Suppressor macrophage treated with lipopolysaccharide for 1 hour (primary cell): ENCODE results near the gene MAML3.

Experiments
- DNase-seq, 3 donors: peaks; one replicate each; pipeline ENCODE4 v3.0.0-alpha.2; 2020 to 2022

Gene MAML3

DNA sequence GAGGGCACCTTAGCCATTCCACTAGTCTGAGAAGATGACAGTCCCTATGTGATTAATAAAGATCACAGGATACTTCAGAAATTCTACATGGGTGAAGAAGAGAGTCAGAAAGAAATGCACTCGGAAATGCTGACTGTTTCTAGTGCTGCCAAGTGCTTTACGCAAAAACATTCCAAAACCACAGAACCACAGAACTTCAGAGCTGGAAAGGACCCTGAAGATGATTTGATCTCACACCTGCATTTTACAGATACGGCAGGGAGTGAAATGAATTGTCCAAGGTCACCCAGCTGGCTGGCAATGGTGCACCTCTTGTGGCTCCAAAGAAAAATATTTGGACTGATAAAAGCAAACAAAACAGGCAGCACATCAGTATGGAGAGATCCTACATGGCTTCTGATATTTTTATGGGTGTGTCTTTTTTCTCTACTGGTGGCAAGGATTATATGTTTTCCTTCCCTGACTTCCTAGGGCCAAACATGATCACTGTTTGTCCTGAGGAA lies 115.9 kb downstream of the MAML3 start:
- DNase-seq = no peak

DNA sequence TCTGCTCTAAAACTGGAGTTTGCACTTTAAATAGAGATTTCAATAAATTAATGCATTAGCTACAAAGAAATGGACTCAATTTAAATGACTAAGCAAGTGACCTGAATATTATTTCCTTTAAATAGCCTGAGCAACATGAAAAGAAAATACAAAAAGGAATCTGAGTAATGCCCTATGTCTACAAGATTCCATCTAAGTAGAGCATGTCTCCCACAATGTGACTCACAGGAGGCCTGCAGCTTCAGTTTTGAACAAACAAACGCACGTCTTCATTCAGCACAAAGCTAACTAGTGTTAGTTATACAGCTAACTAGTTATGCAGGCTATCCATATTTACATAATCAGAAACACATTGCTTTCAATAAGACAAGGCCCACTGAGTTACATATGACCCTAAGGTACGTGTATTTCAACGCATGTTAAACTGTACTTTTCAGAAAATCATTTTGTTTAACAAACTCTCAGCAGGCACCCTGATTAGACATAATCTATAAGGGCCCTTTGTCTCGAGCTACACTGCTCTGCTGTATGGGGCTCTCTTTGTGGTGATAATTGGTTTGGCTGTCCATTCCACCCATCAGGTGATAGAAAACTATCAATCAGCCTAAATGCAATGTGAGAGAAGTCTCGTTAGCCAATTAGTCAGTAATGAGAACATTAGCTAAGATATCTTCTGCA lies 116.5 kb downstream of the MAML3 start:
- DNase-seq = peak in 2 of 3 donors; percentile 56

- DNase-seq = no peak
Measured at GRCh38 chr4:140031706-140032105, 122.3 kb downstream of the MAML3 start.

DNA sequence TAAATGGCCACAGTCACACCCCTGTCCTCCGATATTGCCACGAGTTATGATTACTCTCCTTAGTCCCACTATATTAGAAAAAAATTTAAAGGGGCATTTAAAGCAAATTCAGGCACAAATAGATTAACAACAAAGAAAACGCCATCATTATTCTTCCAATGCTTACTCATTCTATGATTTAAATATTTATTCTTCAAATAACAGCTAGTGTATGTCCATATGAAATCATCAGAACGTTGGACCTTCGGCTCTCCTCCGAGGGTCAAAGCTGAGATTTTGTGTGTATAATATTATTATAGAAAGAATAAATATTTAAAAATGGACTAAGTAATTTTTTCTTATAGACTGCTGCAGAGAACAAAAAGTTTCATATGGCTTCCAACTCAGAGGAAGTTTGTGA lies 122.9 kb downstream of the MAML3 start:
- no peak for DNase-seq

DNA sequence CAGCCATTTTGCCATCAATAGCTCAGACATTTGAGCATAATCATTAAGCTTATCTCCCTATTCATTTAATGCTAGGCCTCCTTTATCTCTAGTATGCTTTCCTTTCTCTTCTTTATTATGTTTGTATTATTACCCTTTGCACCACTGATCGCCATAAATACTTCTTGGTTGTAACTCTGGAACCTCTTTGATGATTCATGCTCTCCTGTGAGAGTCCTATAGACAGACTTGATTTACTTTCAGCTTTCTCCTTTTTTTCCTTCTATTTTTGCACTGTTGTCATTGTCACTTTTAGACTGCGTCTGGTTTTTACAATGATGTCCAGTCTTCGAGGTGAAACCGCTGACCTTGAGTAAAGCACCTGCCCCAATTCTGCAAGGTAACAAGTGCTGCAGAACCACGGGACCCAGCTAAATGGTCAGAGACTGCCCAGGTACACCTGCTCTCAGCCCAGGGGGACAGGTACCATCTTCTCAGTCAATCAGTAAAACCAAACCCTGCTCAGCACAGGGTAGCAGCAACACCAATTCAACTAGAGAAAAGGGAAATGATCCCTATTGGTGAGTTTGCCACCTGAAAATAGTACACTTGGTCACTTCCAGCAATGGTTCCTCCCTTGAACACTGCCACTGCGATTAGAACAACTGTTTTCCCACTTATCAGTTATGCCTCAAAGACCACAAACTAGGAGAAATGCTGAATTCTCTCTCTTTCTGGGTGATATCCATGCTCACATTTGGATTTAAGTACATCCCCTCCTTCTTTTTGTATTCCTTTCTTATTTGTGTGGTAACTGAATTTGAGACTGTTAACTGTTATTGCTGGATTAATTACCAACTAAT lies 125.1 kb downstream of the MAML3 start:
- DNase-seq = no peak

DNA sequence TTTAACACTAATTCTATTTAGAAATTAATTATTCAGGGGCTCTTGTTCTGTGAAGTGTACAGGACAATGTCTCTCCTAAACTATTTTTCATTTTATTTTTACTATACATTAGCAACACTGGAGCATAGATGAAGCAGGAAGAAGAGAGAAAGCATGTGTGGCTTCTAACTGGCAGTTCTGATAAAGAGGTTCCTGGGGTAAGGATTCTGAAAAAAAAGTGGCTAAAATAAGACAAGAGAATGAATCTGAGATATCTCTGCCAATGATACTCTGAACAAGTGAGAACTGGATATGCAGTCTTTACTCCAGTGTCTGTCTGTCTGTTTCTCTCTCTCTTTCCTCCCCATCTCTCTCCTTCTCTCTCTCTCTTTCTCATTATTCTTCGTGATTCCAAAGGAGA lies 125.9 kb downstream of the MAML3 start:
- no peak for DNase-seq

- peak; percentile 46 to 71 (median 65) for DNase-seq
Measured at GRCh38 chr4:140027101-140027500, 126.9 kb downstream of the MAML3 start.

DNA sequence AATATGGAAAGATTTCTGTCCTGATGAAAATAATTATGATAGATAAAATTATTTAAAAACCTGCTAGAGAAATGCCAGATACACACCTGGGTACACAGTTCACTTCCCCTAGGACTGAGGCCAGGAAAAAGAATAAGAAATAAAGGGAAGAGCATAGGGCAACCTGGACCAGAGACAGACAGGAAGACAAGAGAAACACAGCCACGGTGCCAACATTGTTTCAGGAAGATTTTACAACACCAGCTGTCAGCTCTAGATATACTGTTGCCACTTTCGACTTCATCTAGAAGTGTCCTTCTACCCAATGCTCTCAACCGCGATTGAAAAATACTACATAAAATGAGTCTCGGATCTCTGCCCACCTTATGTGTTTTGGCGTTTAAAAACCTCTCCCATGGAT lies 128.5 kb downstream of the MAML3 start:
- DNase-seq = no peak

- no peak for DNase-seq
Measured at GRCh38 chr4:140020457-140021361, 133.3 kb downstream of the MAML3 start.

DNA sequence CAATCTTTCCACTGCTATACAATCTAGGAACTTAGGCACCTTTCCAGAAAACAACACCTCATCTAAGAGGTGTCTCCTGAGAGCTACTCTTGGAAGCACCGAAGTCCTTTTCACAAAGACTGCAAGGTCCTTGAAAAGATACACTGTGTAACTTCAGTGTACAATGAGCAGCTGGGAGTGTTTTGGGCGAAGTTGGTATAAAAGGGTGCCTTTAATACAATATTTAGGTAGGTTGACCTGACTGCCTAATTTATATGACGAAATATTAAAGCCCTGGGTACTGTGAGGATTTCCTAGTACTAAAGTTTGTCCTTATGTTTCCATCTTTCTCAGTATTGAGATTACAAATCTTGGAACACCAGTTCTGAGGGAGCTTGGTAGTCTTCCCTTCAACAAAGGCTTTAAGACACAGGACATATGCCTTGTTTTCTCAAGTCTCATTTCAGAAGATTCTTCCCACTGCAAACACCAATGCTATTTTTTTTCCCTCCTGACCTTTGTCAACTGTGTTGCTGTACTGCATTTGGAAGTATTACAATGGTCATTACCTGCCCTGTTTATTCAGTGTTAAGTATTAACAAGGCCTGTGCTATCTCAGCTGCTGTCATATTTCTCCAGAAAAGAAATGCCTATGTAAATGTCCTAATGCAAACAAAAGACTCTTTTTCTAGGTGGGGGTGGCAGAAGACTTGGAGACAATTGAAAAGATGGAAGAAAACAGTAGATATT lies 134.2 kb downstream of the MAML3 start:
- no peak for DNase-seq

DNA sequence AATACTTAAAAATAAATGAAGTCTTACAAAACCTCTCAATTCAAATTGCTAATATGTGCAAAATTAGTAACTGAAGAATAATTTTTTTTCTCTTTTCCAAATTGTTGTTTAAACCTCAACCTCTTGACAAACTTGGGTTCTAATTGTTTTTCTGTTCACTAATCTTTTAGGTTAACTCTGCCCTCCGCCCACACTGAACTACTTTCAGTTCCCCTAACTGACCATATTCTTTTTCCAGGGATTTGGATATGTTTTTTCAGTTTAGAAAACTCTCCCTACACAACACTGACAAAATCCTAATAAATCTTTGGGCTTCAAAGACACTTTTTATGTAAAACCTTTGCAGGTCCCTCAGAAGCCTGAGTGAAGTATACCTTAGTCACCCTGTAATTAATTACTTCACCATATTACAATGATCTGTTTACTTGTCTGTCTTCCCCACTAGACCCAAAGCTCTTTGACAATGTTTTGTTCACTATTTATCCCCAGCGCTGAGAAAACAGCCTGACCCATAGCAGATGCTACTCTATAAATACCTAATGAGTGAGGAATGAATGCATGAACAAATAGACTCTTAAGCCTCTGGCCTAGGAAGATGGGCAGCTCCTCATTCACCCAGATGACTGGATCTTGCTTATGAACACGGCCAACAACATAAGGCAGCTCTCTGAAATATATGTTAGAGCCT lies 134.9 kb downstream of the MAML3 start:
- peak; percentile 75 to 79 (median 76) for DNase-seq

- DNase-seq = peak in 1 of 3 donors; percentile 24
Measured at GRCh38 chr4:140014284-140014683, 139.7 kb downstream of the MAML3 start.

DNA sequence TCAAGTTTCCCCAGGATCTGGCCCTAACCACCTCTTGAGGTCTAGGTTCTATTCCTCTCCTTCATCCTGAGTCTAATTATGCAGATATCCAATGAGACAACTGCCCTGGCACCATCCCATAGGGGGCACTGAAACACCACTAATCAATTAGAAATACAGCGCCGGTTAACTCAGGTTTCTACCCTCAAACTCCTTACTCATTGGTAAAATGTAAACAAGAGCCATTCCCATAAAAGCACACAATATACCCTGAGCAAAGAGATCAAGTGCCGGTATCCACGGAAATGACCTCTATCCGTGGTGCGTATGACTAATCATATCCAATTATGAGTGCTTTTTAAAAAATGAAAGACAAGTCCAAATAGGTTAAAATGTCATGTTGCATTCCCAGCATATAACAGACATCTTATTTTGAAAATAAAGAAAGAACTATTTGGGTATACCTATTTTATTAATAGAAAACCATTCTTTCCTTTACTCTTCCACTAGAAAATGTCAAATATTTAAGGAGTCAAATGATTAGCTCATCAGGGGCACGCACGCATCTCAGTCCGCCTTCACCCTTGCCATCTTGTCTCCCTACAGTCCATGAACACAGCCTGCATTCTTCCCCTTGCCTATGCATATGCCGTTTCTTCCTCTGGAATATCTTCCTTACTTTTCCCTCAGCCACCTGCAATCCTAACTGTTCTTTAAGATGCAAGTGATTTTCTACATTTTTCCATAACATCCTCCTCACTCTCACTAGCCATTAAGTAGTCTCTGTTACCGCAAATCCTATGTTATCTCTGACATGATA lies 141.1 kb downstream of the MAML3 start:
- peak; percentile 68 to 78 (median 78) for DNase-seq

GRCh38 chr4:140005699-140006098 lies 148.3 kb downstream of the MAML3 start:
- no peak for DNase-seq

DNA sequence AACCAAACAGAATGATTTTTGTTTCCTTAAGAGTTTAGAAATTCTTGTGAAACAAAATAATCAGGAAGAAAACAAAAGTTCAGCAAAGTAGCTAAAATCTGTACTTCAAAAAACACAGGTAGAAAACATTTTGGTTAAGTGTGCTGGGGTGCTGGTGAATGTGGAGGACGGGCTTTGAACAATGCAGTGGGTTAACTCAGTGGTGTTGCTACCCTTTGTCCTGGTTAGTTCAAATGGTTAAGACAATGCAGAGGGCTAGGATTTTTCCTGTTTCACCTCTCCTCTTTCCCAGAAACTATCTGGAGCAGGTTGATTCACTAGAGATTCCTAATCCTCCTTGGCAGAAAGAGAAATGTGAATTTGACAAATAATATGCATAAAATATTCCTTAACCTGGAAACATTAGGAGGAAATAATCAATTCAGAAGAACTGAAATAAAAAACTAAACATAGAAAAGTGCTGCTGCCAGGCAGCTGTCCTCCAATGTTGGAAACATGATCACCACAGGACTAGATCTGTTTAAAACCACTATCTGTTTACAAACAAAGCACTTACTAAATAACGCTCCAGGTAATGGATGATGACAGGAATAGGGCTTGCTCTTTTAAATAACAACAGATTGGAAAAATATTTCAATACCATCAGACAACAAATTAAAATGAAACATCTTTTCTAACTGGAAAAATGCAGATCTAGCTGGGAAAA lies 148.9 kb downstream of the MAML3 start:
- no peak for DNase-seq

- no peak for DNase-seq
Measured at GRCh38 chr4:140004549-140004895, 149.5 kb downstream of the MAML3 start.

GRCh38 chr4:140003876-140004548 lies 150.0 kb downstream of the MAML3 start:
- DNase-seq = no peak

GRCh38 chr4:140000232-140000631 lies 153.8 kb downstream of the MAML3 start:
- no peak for DNase-seq
